HUES6 (cell line): Measurements from ENCODE around the gene STK32C.
A peak's percentile ranks its signal among the peaks of the same experiment; 100 is the strongest.

Experiments used
- H3K27ac ChIP-seq: 2 replicates; pipeline ENCODE4 v1.7.0; 2013; ENCODE audit warnings: low read depth, mild to moderate bottlenecking, low read length, inconsistent platforms
- H3K27me3 ChIP-seq: 2 replicates; pipeline ENCODE4 v1.6.1; 2013; ENCODE audit warnings: low read length; ENCODE audit not compliant: control insufficient read depth, insufficient read depth
- H3K36me3 ChIP-seq: 2 replicates; pipeline ENCODE4 v1.6.1; 2013; ENCODE audit warnings: low read length; ENCODE audit not compliant: control insufficient read depth, insufficient read depth
- H3K4me1 ChIP-seq: 2 replicates; pipeline ENCODE4 v1.6.1; 2013; ENCODE audit warnings: low read length; ENCODE audit not compliant: control insufficient read depth, insufficient read depth
- H3K4me3 ChIP-seq: 2 replicates; pipeline ENCODE4 v1.5.1; 2013; ENCODE audit warnings: low read depth, low read length
- H3K9ac ChIP-seq: one replicate; pipeline ENCODE4 v1.6.1; 2013; ENCODE audit warnings: mild to moderate bottlenecking, low read length
- H3K9me3 ChIP-seq: 2 replicates; pipeline ENCODE4 v1.6.1; 2013; ENCODE audit warnings: low read depth, low read length; ENCODE audit not compliant: control insufficient read depth, insufficient read depth

STK32C gene

DNA sequence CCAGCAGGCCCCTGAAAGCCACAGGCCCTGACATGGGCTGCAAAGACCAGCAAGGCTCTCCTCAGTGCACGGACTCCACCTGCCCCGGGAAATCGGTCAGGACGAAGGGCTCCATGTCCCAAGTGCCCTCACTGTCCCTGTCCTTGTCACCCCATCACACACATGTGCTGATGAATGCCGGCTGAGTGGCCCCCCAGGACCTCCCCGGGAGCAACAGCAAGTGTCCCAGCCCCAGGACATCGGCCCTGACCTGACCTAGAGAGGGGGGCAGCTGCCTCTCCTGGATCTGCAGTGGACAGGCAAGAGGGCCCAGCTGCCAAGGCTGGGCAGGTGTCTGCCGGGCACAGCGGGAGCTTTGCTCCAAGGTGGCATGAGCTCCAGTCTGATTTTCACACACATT lies 49.8 kb downstream of the STK32C start:
- peaks cover 3% of the 10 kb centered on the region; the same call in 1 of the 2 replicates for H3K4me1 ChIP-seq
- no peak overlapping the region for H3K9ac ChIP-seq
- H3K4me3 ChIP-seq: no peak overlapping the region
- peaks cover 4% of the 10 kb centered on the region; the same call in 1 of the 2 replicates for H3K27me3 ChIP-seq
- H3K27ac ChIP-seq: no peak overlapping the region
- no peaks in the 10 kb centered on the region for H3K9me3 ChIP-seq
- H3K36me3 ChIP-seq: no peaks in the 10 kb centered on the region

- Histone ChIP-seq H3K4me1 (peaks cover 5% of the 10 kb centered on the region; the same call in 1 of the 2 replicates), H3K27me3 (peaks cover 4% of the 10 kb centered on the region; the same call in 1 of the 2 replicates), H3K9ac (no peak overlapping the region), H3K36me3 (no peaks in the 10 kb centered on the region), H3K4me3 (no peak overlapping the region), H3K9me3 (no peaks in the 10 kb centered on the region), H3K27ac (no peak overlapping the region)
These were observed 50.5 kb downstream of the STK32C start for GRCh38 chr10:132257271-132257670.

GRCh38 chr10:132256866-132257265 lies 50.9 kb downstream of the STK32C start:
- Histone ChIP-seq H3K4me1 (peaks cover 5% of the 10 kb centered on the region; the same call in 1 of the 2 replicates), H3K27me3 (peaks cover 4% of the 10 kb centered on the region; the same call in 1 of the 2 replicates), H3K9ac (no peak overlapping the region), H3K27ac (no peak overlapping the region), H3K36me3 (no peaks in the 10 kb centered on the region), H3K4me3 (no peak overlapping the region), H3K9me3 (no peaks in the 10 kb centered on the region)

GRCh38 chr10:132255489-132256344 lies 52.0 kb downstream of the STK32C start:
- Histone ChIP-seq H3K36me3 (no peaks in the 10 kb centered on the region), H3K4me1 (peaks cover 5% of the 10 kb centered on the region; the same call in 1 of the 2 replicates), H3K4me3 (no peak overlapping the region), H3K9ac (no peak overlapping the region), H3K27me3 (peaks cover 4% of the 10 kb centered on the region; the same call in 1 of the 2 replicates), H3K9me3 (no peaks in the 10 kb centered on the region), H3K27ac (no peak overlapping the region)

DNA sequence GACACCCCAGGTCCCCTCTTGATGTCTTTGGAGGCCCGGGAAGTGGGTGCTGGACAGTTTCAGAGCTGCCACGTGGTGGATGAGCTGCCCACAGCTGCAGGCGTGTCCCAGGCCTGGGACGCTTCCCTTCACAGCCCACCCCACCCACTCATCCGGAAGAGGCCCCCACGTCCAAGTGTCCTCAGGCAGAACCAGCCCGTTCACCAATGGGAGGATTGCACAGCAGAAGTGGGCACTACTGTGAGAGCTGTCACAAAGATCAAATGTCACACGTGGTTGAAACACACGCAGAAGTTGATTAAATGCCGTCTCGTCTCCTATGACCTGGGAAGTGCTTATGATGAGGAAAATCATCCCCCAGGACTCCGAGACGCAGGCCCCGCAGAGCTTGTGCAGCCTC lies 52.9 kb downstream of the STK32C start:
- no peak overlapping the region for H3K27ac ChIP-seq
- no peaks in the 10 kb centered on the region for H3K36me3 ChIP-seq
- H3K4me1 ChIP-seq: peaks cover 5% of the 10 kb centered on the region; the same call in 1 of the 2 replicates
- H3K4me3 ChIP-seq: no peak overlapping the region
- H3K27me3 ChIP-seq: peaks cover 4% of the 10 kb centered on the region; the same call in 1 of the 2 replicates
- no peaks in the 10 kb centered on the region for H3K9me3 ChIP-seq
- H3K9ac ChIP-seq: no peak overlapping the region

DNA sequence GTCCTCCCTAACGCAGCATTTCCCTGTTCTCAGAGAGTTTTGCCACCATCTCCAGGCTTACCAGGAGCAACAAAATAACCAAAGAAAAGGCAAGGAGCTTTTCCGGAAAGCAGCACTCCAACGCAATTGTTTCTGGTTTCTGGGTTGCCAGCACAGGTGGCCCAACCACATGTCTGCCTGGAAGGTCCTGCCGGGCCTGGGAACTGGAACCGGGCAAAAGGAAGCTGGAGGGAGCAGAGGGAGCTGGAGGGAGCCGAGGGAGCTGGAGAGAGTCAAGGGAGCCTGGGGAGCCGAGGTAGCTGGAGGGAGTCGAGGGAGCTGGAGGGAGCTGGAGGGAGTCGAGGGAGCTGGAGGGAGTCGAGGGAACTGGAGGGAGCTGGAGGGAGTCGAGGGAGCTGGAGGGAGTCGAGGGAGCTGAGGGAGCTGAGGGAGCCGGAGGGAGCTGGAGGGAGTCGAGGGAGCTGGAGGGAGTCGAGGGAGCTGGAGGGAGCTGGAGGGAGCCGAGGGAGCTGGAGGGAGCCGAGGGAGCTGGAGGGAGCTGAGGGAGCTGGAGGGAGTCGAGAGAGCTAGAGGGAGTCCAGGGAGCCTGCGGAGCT lies 54.6 kb downstream of the STK32C start:
- Histone ChIP-seq H3K4me1 (peaks cover 9% of the 10 kb centered on the region; the same call in 1 of the 2 replicates), H3K9me3 (no peaks in the 10 kb centered on the region), H3K4me3 (peak overlapping the region; percentile 69), H3K9ac (no peak overlapping the region), H3K36me3 (no peaks in the 10 kb centered on the region), H3K27ac (no peak overlapping the region), H3K27me3 (peaks cover 4% of the 10 kb centered on the region; the same call in 1 of the 2 replicates)

DNA sequence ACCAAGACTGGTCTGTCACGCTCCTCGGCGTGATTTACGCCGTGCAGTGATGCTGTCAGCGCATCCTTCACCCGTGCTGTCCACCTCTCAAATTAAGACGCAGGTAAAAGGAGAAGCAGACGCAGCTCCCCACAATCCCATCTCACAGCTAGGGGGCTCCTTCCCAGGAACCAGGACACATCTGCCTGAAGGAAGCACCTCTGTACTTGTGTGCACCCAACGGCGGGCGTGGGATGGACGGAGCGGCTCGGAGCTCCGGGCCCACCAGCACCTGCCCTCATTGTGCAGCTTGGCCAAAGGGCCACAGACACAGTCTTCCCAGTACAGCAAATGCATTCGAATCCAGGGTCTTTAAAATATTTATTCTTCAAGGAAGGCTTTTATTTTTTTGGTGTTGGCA lies 55.3 kb downstream of the STK32C start:
- peaks cover 9% of the 10 kb centered on the region; the same call in 1 of the 2 replicates for H3K4me1 ChIP-seq
- H3K9me3 ChIP-seq: no peaks in the 10 kb centered on the region
- no peak overlapping the region for H3K27ac ChIP-seq
- no peak overlapping the region for H3K9ac ChIP-seq
- H3K27me3 ChIP-seq: peaks cover 4% of the 10 kb centered on the region; the same call in 1 of the 2 replicates
- no peaks in the 10 kb centered on the region for H3K36me3 ChIP-seq
- H3K4me3 ChIP-seq: no peak overlapping the region

- peaks cover 4% of the 10 kb centered on the region; the same call in 1 of the 2 replicates for H3K27me3 ChIP-seq
- H3K9ac ChIP-seq: no peak overlapping the region
- no peak overlapping the region for H3K27ac ChIP-seq
- no peak overlapping the region for H3K4me3 ChIP-seq
- H3K4me1 ChIP-seq: peaks cover 9% of the 10 kb centered on the region; the same call in 1 of the 2 replicates
- H3K9me3 ChIP-seq: no peaks in the 10 kb centered on the region
- H3K36me3 ChIP-seq: no peaks in the 10 kb centered on the region
These were observed 55.8 kb downstream of the STK32C start for GRCh38 chr10:132251928-132252327.

GRCh38 chr10:132250481-132251475 lies 57.0 kb downstream of the STK32C start:
- Histone ChIP-seq H3K27me3 (peaks cover 4% of the 10 kb centered on the region; the same call in 1 of the 2 replicates), H3K27ac (no peak overlapping the region), H3K4me1 (peaks cover 9% of the 10 kb centered on the region; the same call in 1 of the 2 replicates), H3K9me3 (no peaks in the 10 kb centered on the region), H3K9ac (no peak overlapping the region), H3K4me3 (no peak overlapping the region), H3K36me3 (no peaks in the 10 kb centered on the region)

DNA sequence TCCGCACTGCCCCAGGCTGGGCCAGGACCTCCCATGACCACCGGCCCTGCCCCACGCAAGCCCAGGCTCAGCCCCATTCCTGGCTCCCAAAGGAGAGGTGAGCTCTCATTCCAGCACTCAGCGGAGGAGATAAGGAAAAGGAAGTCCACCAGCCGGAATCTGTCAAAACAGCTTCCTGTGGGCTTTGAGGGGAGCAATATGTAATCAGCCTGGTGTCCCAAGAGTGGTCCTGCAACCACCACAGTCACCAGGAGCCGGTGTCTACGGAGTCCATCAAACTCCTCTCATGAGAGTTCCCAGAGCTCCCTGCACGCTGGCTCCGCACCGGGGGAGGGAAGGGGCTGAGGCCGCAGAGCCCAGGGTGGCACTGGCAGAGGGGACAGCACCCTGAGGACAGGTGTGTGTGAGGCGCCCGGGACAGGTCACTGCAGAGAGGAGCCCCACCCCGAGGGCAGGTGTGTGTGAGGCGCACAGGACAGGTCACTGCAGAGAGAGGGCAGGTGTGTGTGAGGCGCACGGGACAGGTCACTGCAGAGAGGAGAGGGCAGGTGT lies 57.9 kb downstream of the STK32C start:
- no peak overlapping the region for H3K27ac ChIP-seq
- H3K36me3 ChIP-seq: no peaks in the 10 kb centered on the region
- H3K27me3 ChIP-seq: peaks cover 3% of the 10 kb centered on the region; the same call in 1 of the 2 replicates
- no peaks in the 10 kb centered on the region for H3K9me3 ChIP-seq
- H3K4me1 ChIP-seq: peaks cover 9% of the 10 kb centered on the region; the same call in 1 of the 2 replicates
- no peak overlapping the region for H3K4me3 ChIP-seq
- H3K9ac ChIP-seq: no peak overlapping the region
